Measurements from ENCODE around the gene MCC. TPM values are rescaled to one million over a fixed set of nuclear protein-coding genes. Genes with fewer than 3 reads are reported as not detected.

MCC gene
- total and polyA plus RNA-seq, 4 donors, result 1.6 to 38.6 (median 11.2) TPM

DNA sequence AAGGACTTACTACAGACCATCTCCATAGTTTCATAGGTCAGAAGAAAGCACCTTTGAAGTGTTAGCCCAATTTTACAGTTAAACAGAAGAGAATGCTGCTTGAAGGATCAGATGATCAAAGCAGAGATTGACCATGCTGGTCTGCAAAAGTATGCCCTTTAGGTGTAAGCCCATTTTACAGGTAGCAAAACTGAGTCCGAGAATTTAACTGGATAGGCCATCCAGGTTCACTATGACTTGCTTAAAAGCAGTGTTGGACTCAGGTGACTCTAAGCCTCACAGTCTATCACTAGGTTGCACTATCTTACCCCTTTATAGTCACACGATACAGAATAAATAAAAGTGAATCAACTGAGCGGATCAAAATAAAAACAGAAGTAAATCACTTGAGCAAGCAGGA is 299.0 kb downstream of the MCC start:
- no peak overlapping the region for H3K9ac ChIP-seq (ENCODE audit: insufficient read depth in 1 of 2, low read length in 2 of 2)
- H3K9me3 ChIP-seq (ENCODE audit: control insufficient read depth in 4 of 4, insufficient read depth in 3 of 4, low read length in 3 of 4), result peaks cover 0 to 3% (median 0%) of the 10 kb centered on the region in 4 donors
- TF ChIP-seq, protein P1, sequence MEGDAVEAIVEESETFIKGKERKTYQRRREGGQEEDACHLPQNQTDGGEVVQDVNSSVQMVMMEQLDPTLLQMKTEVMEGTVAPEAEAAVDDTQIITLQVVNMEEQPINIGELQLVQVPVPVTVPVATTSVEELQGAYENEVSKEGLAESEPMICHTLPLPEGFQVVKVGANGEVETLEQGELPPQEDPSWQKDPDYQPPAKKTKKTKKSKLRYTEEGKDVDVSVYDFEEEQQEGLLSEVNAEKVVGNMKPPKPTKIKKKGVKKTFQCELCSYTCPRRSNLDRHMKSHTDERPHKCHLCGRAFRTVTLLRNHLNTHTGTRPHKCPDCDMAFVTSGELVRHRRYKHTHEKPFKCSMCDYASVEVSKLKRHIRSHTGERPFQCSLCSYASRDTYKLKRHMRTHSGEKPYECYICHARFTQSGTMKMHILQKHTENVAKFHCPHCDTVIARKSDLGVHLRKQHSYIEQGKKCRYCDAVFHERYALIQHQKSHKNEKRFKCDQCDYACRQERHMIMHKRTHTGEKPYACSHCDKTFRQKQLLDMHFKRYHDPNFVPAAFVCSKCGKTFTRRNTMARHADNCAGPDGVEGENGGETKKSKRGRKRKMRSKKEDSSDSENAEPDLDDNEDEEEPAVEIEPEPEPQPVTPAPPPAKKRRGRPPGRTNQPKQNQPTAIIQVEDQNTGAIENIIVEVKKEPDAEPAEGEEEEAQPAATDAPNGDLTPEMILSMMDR (IDR thresholded peaks at IDR 0.05; ENCODE audit: control extremely low read depth, extremely low read depth), result no peak
- ATAC-seq (ENCODE audit: insufficient read depth, low FRiP score), result no peak
- no peak overlapping the region for H3K4me3 ChIP-seq
- no peaks in the 10 kb centered on the region for H3K27me3 ChIP-seq (ENCODE audit: control insufficient read depth in 3 of 3, insufficient read depth in 3 of 3, low read length in 2 of 3)
- no peak for DNase-seq
- H3K4me1 ChIP-seq (ENCODE audit: control insufficient read depth in 5 of 5, insufficient read depth in 5 of 5, low read length in 5 of 5), result peaks cover 0 to 19% (median 5%) of the 10 kb centered on the region in 5 donors
- WGBS, 2 donors, result 93 to 96% methylated on average over 3 of the region's 3 CpGs
- no peaks in the 10 kb centered on the region for H3K36me3 ChIP-seq (ENCODE audit: control insufficient read depth in 4 of 4, insufficient read depth in 4 of 4, low read length in 4 of 4)
- H3K27ac ChIP-seq (ENCODE audit: low read depth in 1 of 2, low read length in 1 of 2), result no peak overlapping the region

DNA sequence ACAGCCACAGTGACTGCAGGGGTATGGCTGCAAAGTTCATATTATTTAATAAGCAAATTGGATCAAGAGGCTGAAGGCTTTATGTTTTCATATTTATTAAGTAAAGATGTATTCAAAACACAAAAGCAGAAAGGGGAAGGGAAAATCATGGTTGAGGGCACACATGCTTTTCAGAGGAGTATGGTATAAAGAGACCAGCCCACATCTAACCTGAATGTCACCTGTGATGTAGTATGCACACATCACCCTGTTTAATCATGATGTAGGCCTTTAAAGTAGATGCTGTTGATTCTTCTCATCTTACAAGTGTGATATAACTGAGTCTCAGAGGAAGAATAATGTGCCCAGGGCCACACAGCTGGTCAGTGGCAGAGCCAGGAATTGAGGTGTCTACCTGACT is 299.8 kb downstream of the MCC start:
- Histone ChIP-seq H3K9me3 (ENCODE audit: control insufficient read depth in 4 of 4, insufficient read depth in 3 of 4, low read length in 3 of 4) (peaks cover 0 to 3% (median 0%) of the 10 kb centered on the region in 4 donors), H3K36me3 (ENCODE audit: control insufficient read depth in 4 of 4, insufficient read depth in 4 of 4, low read length in 4 of 4) (no peaks in the 10 kb centered on the region), H3K27ac (ENCODE audit: low read depth in 1 of 2, low read length in 1 of 2) (no peak overlapping the region), H3K4me3 (no peak overlapping the region), H3K27me3 (ENCODE audit: control insufficient read depth in 3 of 3, insufficient read depth in 3 of 3, low read length in 2 of 3) (no peaks in the 10 kb centered on the region), H3K9ac (ENCODE audit: insufficient read depth in 1 of 2, low read length in 2 of 2) (no peak overlapping the region), H3K4me1 (ENCODE audit: control insufficient read depth in 5 of 5, insufficient read depth in 5 of 5, low read length in 5 of 5) (peaks cover 0 to 19% (median 5%) of the 10 kb centered on the region in 5 donors)
- TF ChIP-seq, protein P1 (IDR thresholded peaks at IDR 0.05; ENCODE audit: control extremely low read depth, extremely low read depth), result no peak
- ATAC-seq (ENCODE audit: insufficient read depth, low FRiP score), result no peak
- no peak for DNase-seq

DNA sequence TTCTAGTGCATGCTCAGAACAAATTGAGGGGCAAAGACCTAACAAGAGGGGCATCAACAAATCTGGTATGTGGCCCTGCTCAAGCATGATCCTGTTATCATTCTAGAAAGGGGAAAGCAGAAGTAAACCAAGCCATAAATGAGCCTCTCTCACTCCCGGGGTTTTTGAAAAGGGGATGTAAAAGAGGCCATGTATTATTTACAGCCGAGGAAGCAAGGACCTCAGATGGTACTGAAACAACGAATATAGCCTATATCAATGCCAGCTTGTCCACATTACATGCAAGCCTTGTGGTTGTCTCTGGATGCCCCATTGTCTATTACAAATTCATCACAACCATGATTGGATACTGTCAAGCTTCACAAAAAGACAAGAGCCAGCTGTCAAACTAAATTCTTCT is 300.3 kb downstream of the MCC start:
- Histone ChIP-seq H3K36me3 (ENCODE audit: control insufficient read depth in 4 of 4, insufficient read depth in 4 of 4, low read length in 4 of 4) (no peaks in the 10 kb centered on the region), H3K9me3 (ENCODE audit: control insufficient read depth in 4 of 4, insufficient read depth in 3 of 4, low read length in 3 of 4) (peaks cover 0 to 3% (median 0%) of the 10 kb centered on the region in 4 donors), H3K27me3 (ENCODE audit: control insufficient read depth in 3 of 3, insufficient read depth in 3 of 3, low read length in 2 of 3) (no peaks in the 10 kb centered on the region), H3K4me3 (no peak overlapping the region), H3K9ac (ENCODE audit: insufficient read depth in 1 of 2, low read length in 2 of 2) (no peak overlapping the region), H3K4me1 (ENCODE audit: control insufficient read depth in 5 of 5, insufficient read depth in 5 of 5, low read length in 5 of 5) (peaks cover 0 to 19% (median 5%) of the 10 kb centered on the region in 5 donors), H3K27ac (ENCODE audit: low read depth in 1 of 2, low read length in 1 of 2) (no peak overlapping the region)
- TF ChIP-seq, protein P1 (IDR thresholded peaks at IDR 0.05; ENCODE audit: control extremely low read depth, extremely low read depth), result no peak
- 24 to 56% methylated on average over 3 of the region's 3 CpGs for WGBS, 2 donors
- DNase-seq (no peak), ATAC-seq (ENCODE audit: insufficient read depth, low FRiP score) (no peak)

DNA sequence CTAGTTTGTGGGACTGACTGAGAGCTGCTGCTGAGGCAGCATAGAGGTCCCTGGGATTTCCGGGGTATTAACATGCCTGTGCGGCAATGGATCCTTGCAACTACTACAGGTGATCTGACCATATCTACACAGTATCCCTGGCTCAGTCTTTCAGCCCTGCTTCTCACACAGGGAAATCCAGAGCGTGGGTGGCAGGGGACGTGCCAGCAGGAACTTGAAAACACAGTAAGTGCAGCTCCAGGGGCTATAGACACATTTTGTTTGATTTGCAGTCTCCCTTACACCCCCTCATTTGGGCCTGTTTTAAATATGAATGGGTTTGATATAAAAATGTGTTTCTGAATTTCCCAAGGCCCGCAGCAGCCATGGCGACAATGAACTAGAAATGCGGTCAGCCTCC is 302.2 kb downstream of the MCC start:
- DNase-seq, result no peak
- TF ChIP-seq, protein P1 (IDR thresholded peaks at IDR 0.05; ENCODE audit: control extremely low read depth, extremely low read depth), result no peak

More for the DNA sequence above, 302.2 kb downstream of the MCC start:
- Histone ChIP-seq H3K27me3 (ENCODE audit: control insufficient read depth in 3 of 3, insufficient read depth in 3 of 3, low read length in 2 of 3) (no peaks in the 10 kb centered on the region), H3K4me1 (ENCODE audit: control insufficient read depth in 5 of 5, insufficient read depth in 5 of 5, low read length in 5 of 5) (peaks cover 0 to 19% (median 5%) of the 10 kb centered on the region in 5 donors), H3K27ac (ENCODE audit: low read depth in 1 of 2, low read length in 1 of 2) (no peak overlapping the region), H3K9ac (ENCODE audit: insufficient read depth in 1 of 2, low read length in 2 of 2) (no peak overlapping the region), H3K36me3 (ENCODE audit: control insufficient read depth in 4 of 4, insufficient read depth in 4 of 4, low read length in 4 of 4) (no peaks in the 10 kb centered on the region), H3K4me3 (no peak overlapping the region), H3K9me3 (ENCODE audit: control insufficient read depth in 4 of 4, insufficient read depth in 3 of 4, low read length in 3 of 4) (no peaks in the 10 kb centered on the region)
- 90 to 93% methylated on average over 7 of the region's 7 CpGs for WGBS, 2 donors
- ATAC-seq (ENCODE audit: insufficient read depth, low FRiP score), result no peak
